Parietal lobe (tissue), 1 donor: Measurements from ENCODE around the gene RAC3. TPM values are rescaled to one million over a fixed set of nuclear protein-coding genes. Genes with fewer than 3 reads are reported as not detected.

ENCODE experiments used
- total RNA-seq: library from RNA; depleted of rRNA; stranded (reverse); fragments of >200 nt; gene quantifications from one replicate; pipeline ENCODE4 v1.2.3, GENCODE V29; 2014

The RAC3 gene
- total RNA-seq = 80.4 TPM

DNA sequence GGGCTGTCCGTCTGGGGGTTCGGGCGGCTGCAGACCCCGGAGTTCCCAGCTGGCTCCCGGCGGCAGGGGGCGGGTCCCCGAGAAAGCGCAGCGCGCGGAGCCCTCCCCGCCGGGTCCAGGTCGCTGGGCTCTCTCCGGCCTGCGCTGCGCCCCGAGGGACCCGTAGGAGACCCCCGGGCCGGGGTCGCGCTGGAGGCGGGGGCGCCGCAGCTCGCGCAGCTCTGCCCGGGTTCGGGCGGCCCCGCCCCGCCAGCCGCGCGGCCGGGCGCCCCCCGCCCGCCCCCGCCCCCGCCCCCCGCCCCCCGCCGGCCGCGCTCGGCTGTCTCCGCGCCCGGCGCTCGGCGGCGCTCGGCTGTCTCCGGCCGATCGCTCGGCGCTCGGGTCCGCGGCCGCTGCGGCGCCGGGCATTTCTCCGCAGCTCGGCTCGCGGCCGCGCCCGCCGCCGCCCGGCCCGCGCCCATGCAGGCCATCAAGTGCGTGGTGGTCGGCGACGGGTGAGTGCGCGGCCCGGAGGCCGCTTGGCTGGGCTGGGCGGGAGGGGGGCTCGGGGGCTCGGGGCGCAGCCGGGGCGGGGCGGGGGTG, at the start of gene RAC3:
TSS of gene RAC3 (plus strand) at position 376 of the 582 bp plus-strand sequence. CDS start at position 460, 84 bp downstream.

DNA sequence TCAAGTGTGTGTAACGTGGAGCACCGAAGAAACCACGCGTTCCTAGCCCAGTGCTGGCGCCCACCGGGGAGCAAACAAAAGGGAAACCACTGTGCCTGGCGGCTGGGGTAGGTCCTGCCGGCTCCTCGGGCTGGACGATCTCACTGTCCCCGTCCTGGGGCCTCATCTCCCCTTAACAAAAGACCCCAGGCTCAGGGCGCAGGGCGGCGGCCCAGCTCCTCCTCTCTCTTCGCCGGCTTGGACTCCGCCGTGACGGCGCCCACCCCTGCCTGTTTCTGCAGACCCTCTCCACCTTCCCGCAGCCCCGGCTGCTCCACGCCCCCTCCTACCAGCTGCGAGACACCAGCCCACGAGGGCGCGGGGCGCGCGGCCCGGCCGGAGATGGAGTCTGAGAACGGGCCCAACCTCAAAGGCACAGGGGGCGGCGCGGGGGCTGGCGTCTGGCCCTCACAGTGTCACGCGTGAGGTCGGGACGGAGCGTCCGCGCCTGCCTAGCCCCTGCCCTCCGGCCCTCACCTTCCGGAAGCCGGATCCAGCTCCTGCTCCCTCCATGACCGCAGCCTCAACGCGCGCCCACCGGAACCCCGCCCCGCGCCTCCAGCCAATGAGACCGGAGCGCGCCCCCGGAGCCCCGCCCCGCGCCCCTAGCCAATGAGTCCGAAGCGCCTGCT, 9.0 kb upstream of the RAC3 start, which contains the start of gene CENPX:
TSS of gene CENPX (minus strand) at position 569 of the 671 bp plus-strand sequence. CDS start at position 552, 17 bp downstream.

DNA sequence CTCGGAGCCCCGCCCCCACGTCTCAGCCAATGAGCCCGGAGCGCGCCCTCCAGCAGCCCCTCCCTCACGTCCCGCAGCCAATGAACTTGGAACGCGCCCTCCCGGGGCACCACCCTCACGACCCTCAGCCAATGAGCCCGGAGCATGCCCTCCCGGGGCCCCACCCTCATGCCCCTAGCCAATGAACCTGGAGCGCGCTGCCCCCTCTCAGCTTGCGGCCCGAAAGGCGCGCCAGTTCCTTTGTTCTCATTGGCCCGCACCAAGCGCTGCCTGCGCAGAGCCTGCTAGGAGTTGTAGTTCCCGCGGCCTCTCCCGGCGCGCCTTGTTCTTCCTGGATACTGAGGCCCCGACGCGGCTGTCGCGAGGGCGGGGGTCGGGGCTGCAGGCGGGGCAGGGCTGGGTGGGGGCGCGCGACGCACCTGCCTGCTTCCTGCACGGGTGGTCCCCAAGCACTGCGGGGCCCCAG, 8.5 kb upstream of the RAC3 start, which contains the start of gene LRRC45:
TSS of gene LRRC45 (plus strand) at position 325 of the 466 bp plus-strand sequence. CDS start 339 bp downstream, outside the sequence.

GRCh38 chr17:82037092-82037888, 5.8 kb downstream of the RAC3 start, which contains the start of gene DCXR:
Gene DCXR, minus strand, starts transcription at chr17:82037697. Its CDS starts 15 bp downstream, at chr17:82037682.

DNA sequence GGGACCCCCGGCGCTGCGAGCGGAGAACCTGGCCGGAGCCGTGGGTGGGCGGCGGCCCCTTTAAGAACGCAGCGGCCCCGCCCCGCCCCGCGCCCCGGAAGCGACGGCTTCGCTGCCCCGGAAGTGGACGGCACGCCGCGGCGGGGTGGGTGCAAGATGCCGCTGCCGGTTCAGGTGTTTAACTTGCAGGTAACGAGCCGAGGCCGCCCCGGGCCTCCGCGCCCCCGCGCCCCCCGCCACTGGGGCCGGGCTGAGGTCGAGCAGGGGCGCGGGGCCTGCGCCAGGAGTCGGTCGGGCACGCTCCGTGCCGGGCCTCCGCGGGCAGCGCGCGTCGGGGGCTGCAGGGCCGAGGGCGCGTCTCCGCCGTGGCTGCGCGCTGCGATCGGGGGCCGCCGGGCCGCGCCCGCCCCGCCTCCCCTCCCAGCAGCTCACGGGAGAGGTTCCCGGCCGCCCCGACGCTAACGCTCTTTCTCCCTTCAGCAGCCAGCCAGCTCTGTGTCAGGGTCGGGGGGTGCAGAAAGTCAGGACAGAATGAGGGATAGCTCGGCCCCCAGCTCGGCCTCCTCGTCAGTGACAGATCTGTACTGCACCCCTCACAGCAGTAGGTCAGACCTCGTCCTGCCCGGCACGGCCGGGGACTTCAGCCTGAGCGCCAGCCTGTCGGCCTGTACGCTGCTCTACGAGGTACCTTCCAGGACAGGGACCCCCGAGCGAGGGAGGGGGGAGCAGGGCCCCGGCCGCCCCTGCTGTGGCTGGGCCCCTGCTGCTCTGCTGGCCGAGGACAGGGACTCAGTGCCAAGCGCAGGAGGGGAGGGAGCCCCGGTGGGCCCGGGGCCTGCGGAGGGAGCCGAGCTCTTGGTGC, 20.5 kb downstream of the RAC3 start, which contains the start of the genes GPS1 and RFNG:
TSS of gene GPS1 (plus strand) at position 123 of the 862 bp plus-strand sequence. CDS start at position 157, 34 bp downstream.
TSS of gene RFNG (minus strand) at position 36 of the 862 bp plus-strand sequence. CDS start 45 bp downstream, outside the sequence.

GRCh38 chr17:82065638-82066303, 34.3 kb downstream of the RAC3 start, which contains the start of gene DUS1L:
Gene DUS1L, minus strand, starts transcription at chr17:82065804. Its CDS starts 745 bp downstream, at chr17:82065059.

Other genes starting within 250 kb of the RAC3 start
- gene GCGR, start 227.5 kb upstream of the RAC3 start, total RNA-seq = not detected
- 69.2 TPM for gene MCRIP1, start 198.4 kb upstream of the RAC3 start, total RNA-seq
- gene PPP1R27, start 196.6 kb upstream of the RAC3 start, total RNA-seq = not detected
- 87.0 TPM for gene P4HB, start 171.1 kb upstream of the RAC3 start, total RNA-seq
- 57.6 TPM for gene ARHGDIA, start 160.3 kb upstream of the RAC3 start, total RNA-seq
- gene ALYREF, start 140.1 kb upstream of the RAC3 start, total RNA-seq = 62.3 TPM
- gene ANAPC11, start 140.0 kb upstream of the RAC3 start, total RNA-seq = 57.0 TPM
- gene NPB, start 129.4 kb upstream of the RAC3 start, total RNA-seq = 2.5 TPM
- gene PCYT2, start 120.3 kb upstream of the RAC3 start, total RNA-seq = 31.3 TPM
- 15.3 TPM for gene SIRT7, start 113.5 kb upstream of the RAC3 start, total RNA-seq
- gene MAFG, start 103.9 kb upstream of the RAC3 start, total RNA-seq = 17.8 TPM
- 18.2 TPM for gene PYCR1, start 94.4 kb upstream of the RAC3 start, total RNA-seq
- gene MYADML2, start 84.4 kb upstream of the RAC3 start, total RNA-seq = not detected
- 0.63 TPM for gene NOTUM, start 70.5 kb upstream of the RAC3 start, total RNA-seq
- 22.5 TPM for gene ASPSCR1, start 54.0 kb upstream of the RAC3 start, total RNA-seq
- 28.5 TPM for gene CENPX, start 8.8 kb upstream of the RAC3 start, total RNA-seq
- 24.7 TPM for gene LRRC45, start 8.4 kb upstream of the RAC3 start, total RNA-seq
- 16.3 TPM for gene DCXR, start 6.0 kb downstream of the RAC3 start, total RNA-seq
- gene RFNG, start 20.1 kb downstream of the RAC3 start, total RNA-seq = 27.2 TPM
- 78.9 TPM for gene GPS1, start 20.2 kb downstream of the RAC3 start, total RNA-seq
- 34.4 TPM for gene DUS1L, start 34.1 kb downstream of the RAC3 start, total RNA-seq
- gene FASN, start 66.6 kb downstream of the RAC3 start, total RNA-seq = 128 TPM
- 72.0 TPM for gene CCDC57, start 181.2 kb downstream of the RAC3 start, total RNA-seq
- 2.8 TPM for gene SLC16A3, start 197.4 kb downstream of the RAC3 start, total RNA-seq
- 42.3 TPM for gene CSNK1D, start 242.0 kb downstream of the RAC3 start, total RNA-seq